Adipocyte (in vitro differentiated cells): Measurements from ENCODE around the gene RHD.

Experiments
- DNase-seq: peaks from one replicate; pipeline ENCODE4 v3.0.0-alpha.2; 2015; ENCODE audit warnings: low read depth
- H3K27me3 ChIP-seq: replicated peaks from 2 replicates; pipeline ENCODE4 v1.7.0; 2013; ENCODE audit warnings: mild to moderate bottlenecking, low read length, moderate library complexity; ENCODE audit not compliant: control insufficient read depth, insufficient read depth
- H3K36me3 ChIP-seq: 2 replicates; pipeline ENCODE4 v1.7.0; 2013; ENCODE audit warnings: low read length, mild to moderate bottlenecking, moderate library complexity; ENCODE audit not compliant: control insufficient read depth, insufficient read depth, severe bottlenecking
- H3K4me1 ChIP-seq: 2 replicates; pipeline ENCODE4 v1.7.0; 2013; ENCODE audit warnings: mild to moderate bottlenecking, low read length, moderate library complexity; ENCODE audit not compliant: control insufficient read depth, insufficient read depth
- H3K4me3 ChIP-seq: 2 replicates; pipeline ENCODE4 v1.7.0; 2013; ENCODE audit warnings: mild to moderate bottlenecking, low read length, moderate library complexity
- H3K9ac ChIP-seq: 2 replicates; pipeline ENCODE4 v1.7.0; 2013; ENCODE audit warnings: mild to moderate bottlenecking, low read length, moderate library complexity
- H3K9me3 ChIP-seq: 2 replicates; pipeline ENCODE4 v1.7.0; 2013; ENCODE audit warnings: mild to moderate bottlenecking, low read length, moderate library complexity; ENCODE audit not compliant: control insufficient read depth

Gene RHD

DNA sequence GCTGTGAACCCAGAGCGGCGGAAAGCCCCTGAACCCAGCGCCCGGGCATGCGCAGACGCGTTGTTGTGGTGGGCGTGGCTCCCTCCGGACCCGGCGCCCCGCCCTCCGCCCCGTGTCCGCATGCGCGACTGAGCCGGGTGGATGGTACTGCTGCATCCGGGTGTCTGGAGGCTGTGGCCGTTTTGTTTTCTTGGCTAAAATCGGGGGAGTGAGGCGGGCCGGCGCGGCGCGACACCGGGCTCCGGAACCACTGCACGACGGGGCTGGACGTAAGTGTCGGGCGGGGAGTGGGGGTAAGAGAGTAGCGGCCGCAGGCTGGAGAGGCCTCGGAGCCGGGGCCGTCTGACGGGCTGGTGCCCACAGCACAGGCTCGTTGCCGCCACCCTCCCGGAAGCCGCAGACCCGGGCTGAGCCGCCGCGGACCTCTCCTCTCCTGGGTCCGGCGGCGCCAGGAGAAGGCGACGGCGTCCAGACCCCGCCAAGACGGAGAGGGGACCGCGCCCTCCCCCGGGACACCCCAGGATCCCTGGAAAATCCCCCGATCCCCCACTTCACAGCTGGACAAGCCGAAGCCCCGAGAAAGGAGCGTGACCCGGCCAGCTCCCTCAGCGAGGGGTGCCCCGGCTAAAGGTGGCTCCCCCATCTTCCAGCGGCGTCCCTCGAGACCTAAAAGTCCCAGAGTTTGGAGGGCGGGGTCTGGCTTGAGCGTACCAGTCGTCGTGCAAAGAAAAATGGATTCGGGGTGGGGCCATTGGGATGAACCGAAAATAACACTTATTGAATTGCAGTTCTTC is 66.1 kb downstream of the RHD start, which contains the start of gene TMEM50A:
Gene TMEM50A (plus strand): TSS at position 147 of the 794 bp plus-strand sequence. CDS start 2,153 bp downstream, outside the sequence.
- Histone ChIP-seq H3K36me3 (peaks cover 7% of the 10 kb centered on the region), H3K4me3 (peak within 1 kb of the TSS; percentile 95), H3K27me3 (no peaks in the 10 kb centered on the region), H3K9me3 (no peaks in the 10 kb centered on the region), H3K9ac (peak within 1 kb of the TSS; percentile 93), H3K4me1 (peaks cover 26% of the 10 kb centered on the region)
- DNase-seq: peak; percentile 93

DNA sequence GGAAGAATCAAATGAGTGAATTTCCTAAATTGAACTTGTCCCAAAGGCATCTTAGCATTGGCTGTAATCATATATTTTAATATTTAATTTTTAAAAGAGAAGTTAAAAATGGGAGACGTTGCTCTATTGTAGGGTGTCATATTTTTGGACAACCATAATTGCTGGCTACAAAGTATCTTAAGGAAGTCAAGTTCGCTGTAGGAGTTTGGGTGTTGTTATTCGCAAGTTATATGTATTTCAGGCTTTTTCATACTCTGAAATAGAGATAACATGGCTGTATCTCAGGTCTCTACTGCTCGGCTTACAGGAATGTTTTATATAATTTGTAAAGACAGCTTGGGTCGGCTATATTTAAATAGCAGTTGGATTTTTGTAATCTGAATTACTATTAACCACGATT is 66.7 kb downstream of the RHD start:
- peaks cover 7% of the 10 kb centered on the region for H3K36me3 ChIP-seq
- H3K27me3 ChIP-seq: no peaks in the 10 kb centered on the region
- peak overlapping the region; percentile 93 for H3K9ac ChIP-seq
- no peak for DNase-seq
- H3K9me3 ChIP-seq: no peaks in the 10 kb centered on the region
- H3K4me1 ChIP-seq: peaks cover 32% of the 10 kb centered on the region
- peak overlapping the region; percentile 86 for H3K4me3 ChIP-seq

GRCh38 chr1:25341746-25342145 is 69.4 kb downstream of the RHD start:
- no peak overlapping the region for H3K4me3 ChIP-seq
- DNase-seq: no peak
- H3K4me1 ChIP-seq: peaks cover 40% of the 10 kb centered on the region
- H3K9ac ChIP-seq: no peak overlapping the region
- no peaks in the 10 kb centered on the region for H3K27me3 ChIP-seq
- H3K36me3 ChIP-seq: peaks cover 22% of the 10 kb centered on the region
- no peaks in the 10 kb centered on the region for H3K9me3 ChIP-seq

- Histone ChIP-seq H3K27me3 (no peaks in the 10 kb centered on the region), H3K9me3 (no peaks in the 10 kb centered on the region), H3K9ac (no peak overlapping the region), H3K36me3 (peaks cover 26% of the 10 kb centered on the region), H3K4me3 (no peak overlapping the region), H3K4me1 (peaks cover 40% of the 10 kb centered on the region)
- DNase-seq: no peak
Measured at GRCh38 chr1:25342846-25343245, 70.5 kb downstream of the RHD start.

DNA sequence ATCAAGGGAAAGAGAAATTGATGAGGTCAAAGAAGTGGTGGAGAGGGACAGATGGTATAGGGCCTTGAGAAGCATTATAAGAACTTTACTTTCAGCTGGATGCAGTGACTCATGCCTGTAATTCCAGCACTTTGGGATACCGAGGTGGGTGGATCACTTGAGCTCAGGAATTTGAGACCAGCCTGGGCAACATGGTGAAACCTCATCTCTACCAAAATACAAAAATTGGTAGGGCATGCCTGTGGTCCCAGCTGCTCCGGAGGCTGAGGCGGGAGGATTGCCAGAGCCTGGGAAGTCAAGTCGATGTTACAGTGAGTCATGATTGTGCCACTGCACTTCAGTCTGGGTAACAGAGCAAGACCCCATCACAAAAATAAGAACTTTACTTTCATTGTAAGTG is 71.6 kb downstream of the RHD start:
- Histone ChIP-seq H3K9me3 (no peaks in the 10 kb centered on the region), H3K36me3 (peaks cover 30% of the 10 kb centered on the region), H3K9ac (peak overlapping the region; percentile 11), H3K4me1 (peaks cover 40% of the 10 kb centered on the region), H3K27me3 (no peaks in the 10 kb centered on the region), H3K4me3 (no peak overlapping the region)
- DNase-seq: peak; percentile 81

- H3K27me3 ChIP-seq: no peaks in the 10 kb centered on the region
- no peaks in the 10 kb centered on the region for H3K9me3 ChIP-seq
- no peak overlapping the region for H3K4me3 ChIP-seq
- peaks cover 17% of the 10 kb centered on the region for H3K4me1 ChIP-seq
- no peak overlapping the region for H3K9ac ChIP-seq
- H3K36me3 ChIP-seq: peaks cover 45% of the 10 kb centered on the region
- no peak for DNase-seq
Measured at GRCh38 chr1:25347556-25347955, 75.2 kb downstream of the RHD start.

- no peak for DNase-seq
- Histone ChIP-seq H3K9ac (no peak overlapping the region), H3K4me3 (no peak overlapping the region), H3K27me3 (no peaks in the 10 kb centered on the region), H3K4me1 (peaks cover 1% of the 10 kb centered on the region), H3K9me3 (no peaks in the 10 kb centered on the region), H3K36me3 (peaks cover 54% of the 10 kb centered on the region)
Measured at GRCh38 chr1:25349606-25350005, 77.3 kb downstream of the RHD start.

GRCh38 chr1:25355841-25356395 is 83.6 kb downstream of the RHD start:
- no peaks in the 10 kb centered on the region for H3K9me3 ChIP-seq
- H3K9ac ChIP-seq: no peak overlapping the region
- DNase-seq: no peak
- H3K27me3 ChIP-seq: no peaks in the 10 kb centered on the region
- no peak overlapping the region for H3K4me3 ChIP-seq
- peaks cover 16% of the 10 kb centered on the region for H3K4me1 ChIP-seq
- H3K36me3 ChIP-seq: peaks cover 75% of the 10 kb centered on the region

DNA sequence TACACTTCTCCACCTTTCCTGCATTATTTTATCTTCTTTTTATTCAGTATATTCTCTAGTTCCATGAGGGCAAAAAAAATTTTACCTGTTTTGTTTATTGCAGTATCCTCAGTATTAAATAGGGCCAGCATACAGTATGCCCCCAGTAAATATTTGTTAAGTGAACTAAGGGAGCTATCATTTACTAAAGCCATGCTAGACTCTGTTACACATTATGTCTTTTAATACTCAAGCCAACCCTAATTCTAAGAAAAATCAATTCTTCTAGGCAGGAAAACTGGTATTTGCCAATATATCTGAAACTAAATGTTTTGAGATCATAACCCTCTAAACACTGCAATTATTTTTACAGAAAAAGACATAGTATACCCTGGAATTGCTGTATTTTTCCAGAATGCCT is 84.1 kb downstream of the RHD start:
- Histone ChIP-seq H3K9me3 (no peaks in the 10 kb centered on the region), H3K9ac (no peak overlapping the region), H3K4me1 (peaks cover 21% of the 10 kb centered on the region), H3K27me3 (no peaks in the 10 kb centered on the region), H3K4me3 (no peak overlapping the region), H3K36me3 (peaks cover 77% of the 10 kb centered on the region)
- no peak for DNase-seq

DNA sequence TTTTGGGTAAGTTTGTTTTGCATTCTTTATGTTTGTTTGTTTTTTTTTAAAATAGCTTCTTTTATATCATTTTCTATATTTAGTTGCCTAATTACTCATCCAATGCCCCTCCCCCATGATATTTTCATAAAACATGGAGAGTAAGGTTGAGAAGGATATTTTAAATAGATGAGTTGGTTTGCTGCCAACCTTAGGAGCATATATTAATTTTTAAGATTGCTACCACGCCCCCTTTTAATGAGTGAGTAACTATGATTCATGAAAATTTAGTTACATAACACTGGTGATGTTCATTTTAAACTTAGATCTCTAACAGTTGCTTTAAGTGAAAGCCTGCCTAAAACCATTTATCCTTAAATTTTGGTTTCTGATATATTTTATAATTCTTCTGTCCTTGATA is 84.5 kb downstream of the RHD start:
- peaks cover 78% of the 10 kb centered on the region for H3K36me3 ChIP-seq
- no peak overlapping the region for H3K4me3 ChIP-seq
- peak; percentile 22 for DNase-seq
- peaks cover 25% of the 10 kb centered on the region for H3K4me1 ChIP-seq
- H3K27me3 ChIP-seq: no peaks in the 10 kb centered on the region
- H3K9me3 ChIP-seq: no peaks in the 10 kb centered on the region
- no peak overlapping the region for H3K9ac ChIP-seq

DNA sequence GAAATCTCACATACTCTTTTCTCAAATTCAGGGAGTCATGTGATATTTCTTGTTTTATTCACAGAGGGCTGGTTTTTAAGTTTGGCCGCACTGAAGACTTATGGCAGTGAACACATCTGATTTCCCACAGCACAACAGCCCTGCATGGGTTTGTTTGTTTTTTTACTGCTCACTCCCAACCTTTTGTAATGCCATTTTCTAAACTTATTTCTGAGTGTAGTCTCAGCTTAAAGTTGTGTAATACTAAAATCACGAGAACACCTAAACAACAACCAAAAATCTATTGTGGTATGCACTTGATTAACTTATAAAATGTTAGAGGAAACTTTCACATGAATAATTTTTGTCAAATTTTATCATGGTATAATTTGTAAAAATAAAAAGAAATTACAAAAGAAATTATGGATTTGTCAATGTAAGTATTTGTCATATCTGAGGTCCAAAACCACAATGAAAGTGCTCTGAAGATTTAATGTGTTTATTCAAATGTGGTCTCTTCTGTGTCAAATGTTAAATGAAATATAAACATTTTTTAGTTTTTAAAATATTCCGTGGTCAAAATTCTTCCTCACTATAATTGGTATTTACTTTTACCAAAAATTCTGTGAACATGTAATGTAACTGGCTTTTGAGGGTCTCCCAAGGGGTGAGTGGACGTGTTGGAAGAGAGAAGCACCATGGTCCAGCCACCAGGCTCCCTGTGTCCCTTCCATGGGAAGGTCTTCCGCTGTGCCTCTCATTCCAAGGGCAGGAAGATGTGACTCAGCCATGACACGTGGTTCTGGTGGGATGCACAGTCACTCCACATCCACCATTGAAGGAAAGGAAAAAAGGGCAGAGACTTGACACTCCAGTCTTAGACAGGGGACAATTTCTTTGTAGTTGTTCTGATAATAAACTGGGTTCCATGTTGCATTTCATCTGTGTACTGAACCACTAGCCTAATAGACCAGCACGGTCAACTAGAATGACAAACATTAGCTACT is 88.6 kb downstream of the RHD start:
- H3K9me3 ChIP-seq: no peaks in the 10 kb centered on the region
- peaks cover 30% of the 10 kb centered on the region for H3K4me1 ChIP-seq
- peaks cover 50% of the 10 kb centered on the region for H3K36me3 ChIP-seq
- H3K9ac ChIP-seq: no peak overlapping the region
- H3K4me3 ChIP-seq: peak overlapping the region; percentile 0
- H3K27me3 ChIP-seq: no peaks in the 10 kb centered on the region
- peak; percentile 19 for DNase-seq
